ENCODE measurements around the gene TMEM63C. TPM values are rescaled to one million over a fixed set of nuclear protein-coding genes. Genes with fewer than 3 reads are reported as not detected.

The TMEM63C gene
- total RNA-seq, 4 donors from 2014 or later: 0.08 to 0.13 (median 0.10) TPM; not detected in 1

DNA sequence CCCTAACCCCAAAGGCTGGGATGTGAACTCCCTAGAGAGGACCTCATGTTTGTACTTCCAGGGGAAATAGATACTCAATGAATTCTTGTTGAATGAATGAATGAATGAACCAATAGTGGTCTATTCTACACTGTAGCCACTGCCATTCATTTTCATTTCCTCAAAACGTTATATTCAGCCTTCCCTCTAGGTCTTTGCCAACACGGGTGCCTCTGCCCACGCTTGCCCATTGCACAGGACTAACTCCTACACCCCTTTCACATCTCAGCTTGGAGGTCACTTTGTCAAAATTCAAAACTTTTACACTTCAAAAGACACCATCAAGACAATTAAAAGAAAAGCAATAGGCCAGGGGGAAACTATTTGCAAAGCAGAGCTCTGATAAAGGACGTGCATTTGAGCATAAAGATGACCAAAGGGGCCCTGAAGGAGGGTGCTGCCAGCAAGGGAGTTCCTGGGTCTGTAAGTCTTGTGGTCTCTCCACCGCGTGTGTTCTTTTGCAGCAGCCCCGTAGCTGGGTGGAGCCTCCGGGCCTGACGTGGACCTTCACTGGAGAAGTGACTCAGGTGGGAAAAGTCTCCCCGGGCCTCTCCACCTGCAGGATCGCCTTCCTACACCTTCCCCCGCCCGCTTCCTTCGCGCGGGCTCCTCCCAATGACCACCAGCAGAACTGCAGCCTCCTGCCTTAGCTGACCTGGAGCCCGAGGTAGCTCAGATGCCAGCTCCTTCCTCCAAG lies 31.5 kb downstream of the TMEM63C start:
- H3K27me3 ChIP-seq: peaks cover 54% of the 10 kb centered on the region
- 20 to 25% methylated on average over 1 to 4 of the region's 17 CpGs for WGBS, 2 donors (ENCODE audit: low coverage in 1 of 2)
- no peaks in the 10 kb centered on the region for H3K4me1 ChIP-seq
- TF ChIP-seq, protein P1, sequence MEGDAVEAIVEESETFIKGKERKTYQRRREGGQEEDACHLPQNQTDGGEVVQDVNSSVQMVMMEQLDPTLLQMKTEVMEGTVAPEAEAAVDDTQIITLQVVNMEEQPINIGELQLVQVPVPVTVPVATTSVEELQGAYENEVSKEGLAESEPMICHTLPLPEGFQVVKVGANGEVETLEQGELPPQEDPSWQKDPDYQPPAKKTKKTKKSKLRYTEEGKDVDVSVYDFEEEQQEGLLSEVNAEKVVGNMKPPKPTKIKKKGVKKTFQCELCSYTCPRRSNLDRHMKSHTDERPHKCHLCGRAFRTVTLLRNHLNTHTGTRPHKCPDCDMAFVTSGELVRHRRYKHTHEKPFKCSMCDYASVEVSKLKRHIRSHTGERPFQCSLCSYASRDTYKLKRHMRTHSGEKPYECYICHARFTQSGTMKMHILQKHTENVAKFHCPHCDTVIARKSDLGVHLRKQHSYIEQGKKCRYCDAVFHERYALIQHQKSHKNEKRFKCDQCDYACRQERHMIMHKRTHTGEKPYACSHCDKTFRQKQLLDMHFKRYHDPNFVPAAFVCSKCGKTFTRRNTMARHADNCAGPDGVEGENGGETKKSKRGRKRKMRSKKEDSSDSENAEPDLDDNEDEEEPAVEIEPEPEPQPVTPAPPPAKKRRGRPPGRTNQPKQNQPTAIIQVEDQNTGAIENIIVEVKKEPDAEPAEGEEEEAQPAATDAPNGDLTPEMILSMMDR (IDR thresholded peaks at IDR 0.05): peak in 1 of 4 experiments; percentile 11
- no peak for TF ChIP-seq POLR2A (IDR thresholded peaks at IDR 0.05)
- no peak for ATAC-seq
- H3K4me3 ChIP-seq: no peak overlapping the region
- H3K27ac ChIP-seq: no peak overlapping the region
- H3K9me3 ChIP-seq: no peaks in the 10 kb centered on the region
- no peaks in the 10 kb centered on the region for H3K36me3 ChIP-seq

DNA sequence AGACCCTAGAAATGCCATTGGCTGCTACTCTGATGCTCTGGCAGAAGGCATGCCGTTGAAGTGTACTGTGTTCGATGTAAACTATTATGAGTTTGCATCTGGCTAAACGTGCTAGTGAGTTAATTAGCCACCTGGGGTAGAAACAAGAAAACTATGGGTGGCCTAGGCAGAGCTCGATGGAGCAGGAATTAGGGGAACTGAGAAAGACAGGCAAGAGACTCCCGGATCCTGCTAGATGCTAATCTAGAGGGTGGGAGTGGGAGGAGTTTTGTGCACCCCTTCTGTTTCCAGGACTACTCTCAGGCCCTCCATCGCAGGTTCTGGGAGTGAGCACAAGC lies 32.0 kb downstream of the TMEM63C start:
- peaks cover 60% of the 10 kb centered on the region for H3K27me3 ChIP-seq
- no peak for ATAC-seq
- H3K4me1 ChIP-seq: no peaks in the 10 kb centered on the region
- H3K4me3 ChIP-seq: no peak overlapping the region
- 30 to 50% methylated on average over 4 to 5 of the region's 6 CpGs for WGBS, 2 donors (ENCODE audit: low coverage in 1 of 2)
- no peaks in the 10 kb centered on the region for H3K9me3 ChIP-seq
- no peaks in the 10 kb centered on the region for H3K36me3 ChIP-seq
- no peak for TF ChIP-seq POLR2A (IDR thresholded peaks at IDR 0.05)
- no peak overlapping the region for H3K27ac ChIP-seq

DNA sequence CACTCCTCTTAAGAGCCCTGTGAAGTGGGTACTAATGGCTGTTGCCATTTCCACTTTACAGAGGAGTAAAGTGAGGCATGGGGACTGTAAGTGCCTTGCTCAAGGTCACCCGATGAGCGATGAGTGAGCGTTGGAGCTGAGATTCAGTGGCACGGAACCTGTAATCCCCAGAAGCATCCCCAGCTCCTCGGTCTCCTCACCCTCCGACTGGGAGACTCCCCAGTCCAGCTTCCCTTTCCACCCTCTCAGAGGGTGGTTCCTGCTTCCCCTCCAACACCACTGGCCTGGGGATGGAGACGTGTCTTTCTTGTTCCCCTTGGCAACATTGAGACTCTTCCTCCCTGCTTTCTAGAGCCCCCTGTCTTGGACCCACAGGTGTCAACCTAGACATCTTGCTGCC lies 32.6 kb downstream of the TMEM63C start:
- ATAC-seq: no peak
- no peak overlapping the region for H3K27ac ChIP-seq
- 44 to 82% methylated on average over 2 to 6 of the region's 7 CpGs for WGBS, 2 donors (ENCODE audit: low coverage in 1 of 2)
- H3K4me1 ChIP-seq: no peaks in the 10 kb centered on the region
- no peak overlapping the region for H3K4me3 ChIP-seq
- TF ChIP-seq EP300 (IDR thresholded peaks at IDR 0.05) (no peak), POLR2AphosphoS5 (IDR thresholded peaks at IDR 0.05) (no peak), POLR2A (IDR thresholded peaks at IDR 0.05) (no peak)
- TF ChIP-seq, protein P1 (IDR thresholded peaks at IDR 0.05): no peak
- H3K9me3 ChIP-seq: no peaks in the 10 kb centered on the region
- H3K27me3 ChIP-seq: peaks cover 65% of the 10 kb centered on the region
- H3K36me3 ChIP-seq: no peaks in the 10 kb centered on the region

DNA sequence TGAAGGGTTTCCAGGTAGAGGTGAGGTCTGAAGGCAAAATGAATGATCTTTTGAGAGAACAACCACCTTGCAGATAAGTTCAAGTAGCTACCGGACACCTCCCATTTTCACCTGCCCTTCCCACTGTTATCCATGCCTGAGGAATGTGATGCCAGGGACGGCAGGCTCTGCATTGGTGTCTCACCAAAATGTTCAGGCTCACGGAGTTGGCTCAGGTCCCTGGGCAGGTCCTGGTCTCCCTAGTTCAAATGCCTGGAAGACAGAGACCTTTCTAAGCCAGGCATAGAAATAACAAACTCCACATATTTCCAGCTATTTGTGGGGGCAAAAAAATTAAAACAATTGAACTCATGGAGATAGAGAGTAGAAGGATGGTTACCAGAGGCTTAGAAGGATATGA lies 36.0 kb downstream of the TMEM63C start:
- no peak overlapping the region for H3K27ac ChIP-seq
- H3K36me3 ChIP-seq: no peaks in the 10 kb centered on the region
- H3K9me3 ChIP-seq: no peaks in the 10 kb centered on the region
- ATAC-seq: no peak
- 60 to 86% methylated on average over 1 to 2 of the region's 3 CpGs for WGBS, 2 donors (ENCODE audit: low coverage in 1 of 2)
- H3K4me3 ChIP-seq: no peak overlapping the region
- peaks cover 92% of the 10 kb centered on the region for H3K27me3 ChIP-seq
- H3K4me1 ChIP-seq: no peaks in the 10 kb centered on the region
- TF ChIP-seq, protein P1 (IDR thresholded peaks at IDR 0.05): no peak

- 20% methylated on average over 1 of the region's 10 CpGs; no CpG with 5 or more reads in 1 of the 2 donors for WGBS, 2 donors (ENCODE audit: low coverage in 1 of 2)
- TF ChIP-seq, protein P1 (IDR thresholded peaks at IDR 0.05): no peak
- TF ChIP-seq POLR2AphosphoS5 (IDR thresholded peaks at IDR 0.05): no peak
- Histone ChIP-seq H3K36me3 (no peaks in the 10 kb centered on the region), H3K27ac (no peak overlapping the region), H3K9me3 (no peaks in the 10 kb centered on the region), H3K4me3 (no peak overlapping the region), H3K27me3 (peaks cover 92% of the 10 kb centered on the region), H3K4me1 (no peaks in the 10 kb centered on the region)
- no peak for ATAC-seq
These were observed 38.0 kb downstream of the TMEM63C start for GRCh38 chr14:77219591-77219990.
